ENCODE data around the gene UBTF. TPM values are rescaled to one million over a fixed set of nuclear protein-coding genes. Genes with fewer than 3 reads are reported as not detected.
"Not testable (repeated sequence)": the region's sequence is repeated elsewhere in the genome, so short reads cannot be mapped to it uniquely, and the experiment has no call there.

Gene UBTF
- total and polyA plus RNA-seq, 3 experiments from 2014 or later, result 78.0 to 199 (median 186) TPM

- Histone ChIP-seq H3K27ac (ENCODE audit: low read depth, low read length) (no peak overlapping the region), H3K4me1 (ENCODE audit: insufficient read depth, low read length) (peaks cover 16% of the 10 kb centered on the region), H3K36me3 (ENCODE audit: insufficient read depth, low read length) (no peaks in the 10 kb centered on the region), H3K4me3 (ENCODE audit: low read length) (no peak overlapping the region), H3K9me3 (ENCODE audit: low read length) (no peaks in the 10 kb centered on the region), H3K27me3 (ENCODE audit: insufficient read depth, low read length, poor library complexity, severe bottlenecking) (no peaks in the 10 kb centered on the region)
- H3K36me3 Mint-ChIP-seq, result no peaks in the 10 kb centered on the region
- H3K9me3 Mint-ChIP-seq, result no peaks in the 10 kb centered on the region
- H3K27ac Mint-ChIP-seq, result no peak overlapping the region
- no peak overlapping the region for H3K4me3 Mint-ChIP-seq
- ChIA-PET POLR2A (interaction anchor here (0.7 kb wide), 1 partner anchor 589 kb away, joined by 6 read pairs; no protein-coding TSS in a partner anchor), CTCF (interaction anchor here (0.7 to 1.0 kb wide), 3 partner anchors 31 to 674 kb away, joined by 3 to 4 read pairs (median 3); no protein-coding TSS in a partner anchor)
- no peaks in the 10 kb centered on the region for H3K27me3 Mint-ChIP-seq
- DNase-seq, result no peak
- peaks cover 11 to 20% (median 13%) of the 10 kb centered on the region in 3 donors for H3K4me1 Mint-ChIP-seq
These were observed 33.5 kb upstream of the UBTF start for GRCh38 chr17:44253006-44253405.

GRCh38 chr17:44251062-44251461, 31.6 kb upstream of the UBTF start:
- Mint-ChIP-seq H3K27ac (peak overlapping the region in 2 of 8 donors; percentile 73 to 92), H3K9me3 (no peaks in the 10 kb centered on the region), H3K4me3 (no peak overlapping the region), H3K36me3 (no peaks in the 10 kb centered on the region), H3K27me3 (no peaks in the 10 kb centered on the region), H3K4me1 (peaks cover 30 to 40% (median 33%) of the 10 kb centered on the region in 3 donors)
- Histone ChIP-seq H3K36me3 (ENCODE audit: insufficient read depth, low read length) (no peaks in the 10 kb centered on the region), H3K27me3 (ENCODE audit: insufficient read depth, low read length, poor library complexity, severe bottlenecking) (no peaks in the 10 kb centered on the region), H3K4me3 (ENCODE audit: low read length) (no peak overlapping the region), H3K9me3 (ENCODE audit: low read length) (no peaks in the 10 kb centered on the region), H3K27ac (ENCODE audit: low read depth, low read length) (no peak overlapping the region), H3K4me1 (ENCODE audit: insufficient read depth, low read length) (peaks cover 36% of the 10 kb centered on the region)
- no peak for DNase-seq
- POLR2A ChIA-PET, result interaction anchor here (1.4 kb wide), 1 partner anchor 33 kb away, joined by 4 read pairs; no protein-coding TSS in a partner anchor
- CTCF ChIA-PET, result interaction anchor here (1.7 kb wide), 1 partner anchor 29 kb away, joined by 3 read pairs; no protein-coding TSS in a partner anchor

- H3K36me3 Mint-ChIP-seq, result no peaks in the 10 kb centered on the region
- H3K4me3 Mint-ChIP-seq, result no peak overlapping the region
- DNase-seq, result no peak
- Histone ChIP-seq H3K36me3 (ENCODE audit: insufficient read depth, low read length) (no peaks in the 10 kb centered on the region), H3K27me3 (ENCODE audit: insufficient read depth, low read length, poor library complexity, severe bottlenecking) (no peaks in the 10 kb centered on the region), H3K27ac (ENCODE audit: low read depth, low read length) (no peak overlapping the region), H3K4me1 (ENCODE audit: insufficient read depth, low read length) (peaks cover 45% of the 10 kb centered on the region), H3K4me3 (ENCODE audit: low read length) (no peak overlapping the region), H3K9me3 (ENCODE audit: low read length) (no peaks in the 10 kb centered on the region)
- H3K9me3 Mint-ChIP-seq, result no peaks in the 10 kb centered on the region
- CTCF ChIA-PET, result interaction anchor here (1.7 kb wide), 1 partner anchor 28 kb away, joined by 3 read pairs; no protein-coding TSS in a partner anchor
- peak overlapping the region in 4 of 8 donors; percentile 41 to 74 (median 66) for H3K27ac Mint-ChIP-seq
- H3K4me1 Mint-ChIP-seq, result peaks cover 38 to 49% (median 41%) of the 10 kb centered on the region in 3 donors
- POLR2A ChIA-PET, result interaction anchor here (1.0 kb wide), 1 partner anchor 29 kb away, joined by 3 read pairs; no protein-coding TSS in a partner anchor
- no peaks in the 10 kb centered on the region for H3K27me3 Mint-ChIP-seq
These were observed 30.2 kb upstream of the UBTF start for GRCh38 chr17:44249501-44250246.

- Histone ChIP-seq H3K27ac (ENCODE audit: low read depth, low read length) (no peak overlapping the region), H3K27me3 (ENCODE audit: insufficient read depth, low read length, poor library complexity, severe bottlenecking) (no peaks in the 10 kb centered on the region), H3K9me3 (ENCODE audit: low read length) (no peaks in the 10 kb centered on the region), H3K4me3 (ENCODE audit: low read length) (no peak overlapping the region), H3K36me3 (ENCODE audit: insufficient read depth, low read length) (no peaks in the 10 kb centered on the region), H3K4me1 (ENCODE audit: insufficient read depth, low read length) (peaks cover 45% of the 10 kb centered on the region)
- peak overlapping the region in 1 of 7 donors; percentile 59 for H3K4me3 Mint-ChIP-seq
- ChIA-PET POLR2A (interaction anchor here (1.0 kb wide), 1 partner anchor 28 kb away, joined by 3 read pairs; no protein-coding TSS in a partner anchor), CTCF (interaction anchor here (1.0 to 2.5 kb wide), 5 partner anchors 26 to 44 kb away, joined by 4 to 8 read pairs (median 5); partner anchors contain the start of gene UBTF)
- H3K9me3 Mint-ChIP-seq, result no peaks in the 10 kb centered on the region
- H3K36me3 Mint-ChIP-seq, result no peaks in the 10 kb centered on the region
- H3K27ac Mint-ChIP-seq, result peak overlapping the region in 4 of 8 donors; percentile 12 to 84 (median 70)
- peaks cover 38 to 50% (median 41%) of the 10 kb centered on the region in 3 donors for H3K4me1 Mint-ChIP-seq
- no peaks in the 10 kb centered on the region for H3K27me3 Mint-ChIP-seq
- no peak for DNase-seq
These were observed 28.6 kb upstream of the UBTF start for GRCh38 chr17:44247876-44248736.

GRCh38 chr17:44247440-44247841, 28.0 kb upstream of the UBTF start:
- POLR2A ChIA-PET, result interaction anchor here (1.0 to 1.9 kb wide), 4 partner anchors 27 to 61 kb away, joined by 3 to 8 read pairs (median 3); partner anchors contain the start of genes TMUB2 and UBTF
- DNase-seq, result no peak
- Histone ChIP-seq H3K27me3 (ENCODE audit: insufficient read depth, low read length, poor library complexity, severe bottlenecking) (no peaks in the 10 kb centered on the region), H3K9me3 (ENCODE audit: low read length) (no peaks in the 10 kb centered on the region), H3K36me3 (ENCODE audit: insufficient read depth, low read length) (no peaks in the 10 kb centered on the region), H3K4me1 (ENCODE audit: insufficient read depth, low read length) (peaks cover 45% of the 10 kb centered on the region), H3K4me3 (ENCODE audit: low read length) (no peak overlapping the region), H3K27ac (ENCODE audit: low read depth, low read length) (peak overlapping the region; percentile 16)
- CTCF ChIA-PET, result interaction anchor here (1.1 to 4.0 kb wide), 6 partner anchors 26 to 44 kb away, joined by 3 to 16 read pairs (median 6); partner anchors contain the start of gene UBTF
- H3K9me3 Mint-ChIP-seq, result no peaks in the 10 kb centered on the region
- no peak overlapping the region for H3K4me3 Mint-ChIP-seq
- H3K4me1 Mint-ChIP-seq, result peaks cover 38 to 52% (median 42%) of the 10 kb centered on the region in 3 donors
- H3K27me3 Mint-ChIP-seq, result no peaks in the 10 kb centered on the region
- peak overlapping the region in 7 of 8 donors; percentile 26 to 87 (median 79) for H3K27ac Mint-ChIP-seq
- no peaks in the 10 kb centered on the region for H3K36me3 Mint-ChIP-seq

GRCh38 chr17:44241106-44241624, 21.7 kb upstream of the UBTF start:
- Mint-ChIP-seq H3K4me3 (no peak overlapping the region), H3K27me3 (peaks cover 4% of the 10 kb centered on the region in 2 donors), H3K4me1 (peaks cover 9 to 13% (median 11%) of the 10 kb centered on the region in 3 donors), H3K27ac (no peak overlapping the region), H3K36me3 (no peaks in the 10 kb centered on the region), H3K9me3 (no peaks in the 10 kb centered on the region)
- ChIA-PET POLR2A (no interaction called here), CTCF (interaction anchor here (0.6 kb wide), 1 partner anchor 119 kb away, joined by 3 read pairs; no protein-coding TSS in a partner anchor)
- Histone ChIP-seq H3K27me3 (ENCODE audit: insufficient read depth, low read length, poor library complexity, severe bottlenecking) (no peaks in the 10 kb centered on the region), H3K4me1 (ENCODE audit: insufficient read depth, low read length) (peaks cover 10% of the 10 kb centered on the region), H3K36me3 (ENCODE audit: insufficient read depth, low read length) (no peaks in the 10 kb centered on the region), H3K4me3 (ENCODE audit: low read length) (no peak overlapping the region), H3K27ac (ENCODE audit: low read depth, low read length) (no peak overlapping the region), H3K9me3 (ENCODE audit: low read length) (no peaks in the 10 kb centered on the region)
- DNase-seq, result no peak

- H3K9me3 Mint-ChIP-seq; H3K4me1 Mint-ChIP-seq; H3K27me3 ChIP-seq (ENCODE audit: insufficient read depth, low read length, poor library complexity, severe bottlenecking); H3K9me3 ChIP-seq (ENCODE audit: low read length); H3K36me3 ChIP-seq (ENCODE audit: insufficient read depth, low read length); POLR2A ChIA-PET; H3K4me3 Mint-ChIP-seq; H3K4me1 ChIP-seq (ENCODE audit: insufficient read depth, low read length); H3K4me3 ChIP-seq (ENCODE audit: low read length); H3K27me3 Mint-ChIP-seq; H3K27ac Mint-ChIP-seq; CTCF ChIA-PET; H3K36me3 Mint-ChIP-seq; DNase-seq; H3K27ac ChIP-seq (ENCODE audit: low read depth, low read length): not testable (repeated sequence)
These were observed 18.4 kb upstream of the UBTF start for GRCh38 chr17:44237886-44238285.
